ENCODE measurements around the gene MRAP. TPM values are rescaled to one million over a fixed set of nuclear protein-coding genes. Genes with fewer than 3 reads are reported as not detected.

Gene MRAP
- polyA plus RNA-seq, 3 donors, result not detected

- H3K4me3 Mint-ChIP-seq, result no peak overlapping the region
- Histone ChIP-seq H3K27ac (ENCODE audit: low read depth in 1 of 2, low read length in 2 of 2) (no peak overlapping the region), H2AFZ (ENCODE audit: insufficient read depth, low read depth, low read length, poor library complexity, severe bottlenecking) (no peak overlapping the region), H3K9me3 (replicated peaks in 1 of 2; ENCODE audit: control insufficient read depth in 1 of 2, insufficient read depth in 1 of 2, low read length in 2 of 2) (no peaks in the 10 kb centered on the region), H3K4me3 (replicated peaks in 1 of 3; ENCODE audit: low read depth in 2 of 3, low read length in 3 of 3) (no peak overlapping the region), H3K9ac (ENCODE audit: insufficient read depth, low read length, poor library complexity, severe bottlenecking) (no peak overlapping the region), H3K4me1 (ENCODE audit: control insufficient read depth in 1 of 2, insufficient read depth in 2 of 2, low read length in 2 of 2) (no peaks in the 10 kb centered on the region), H4K20me1 (ENCODE audit: insufficient read depth, low read length) (no peaks in the 10 kb centered on the region), H3K79me2 (ENCODE audit: insufficient read depth, low read length) (no peaks in the 10 kb centered on the region), H3K27me3 (ENCODE audit: control insufficient read depth in 2 of 2, insufficient read depth in 2 of 2, low read length in 2 of 2) (no peaks in the 10 kb centered on the region), H3K4me2 (replicated peaks; ENCODE audit: extremely low read depth, low read length, poor library complexity, severe bottlenecking) (no peak overlapping the region), H3K36me3 (replicated peaks in 1 of 2; ENCODE audit: control insufficient read depth in 1 of 2, insufficient read depth in 2 of 2, low read length in 2 of 2) (peaks cover 28 to 47% of the 10 kb centered on the region in 2 donors)
- H3K27ac Mint-ChIP-seq, result peak overlapping the region in 1 of 7 donors; percentile 37
- TF ChIP-seq CTCF (IDR thresholded peaks at IDR 0.05), result no peak
- peaks cover 38 to 46% of the 10 kb centered on the region in 2 donors for H3K36me3 Mint-ChIP-seq
- no peaks in the 10 kb centered on the region for H3K27me3 Mint-ChIP-seq (ENCODE audit: low read depth in 3 of 3)
- DNase-seq, result no peak
- 96% methylated on average over 9 of the region's 9 CpGs for WGBS (ENCODE audit: insufficient coverage)
- no peaks in the 10 kb centered on the region for H3K4me1 Mint-ChIP-seq
- H3K9me3 Mint-ChIP-seq, result peaks cover 0 to 2% (median 0%) of the 10 kb centered on the region in 7 donors
- intact Hi-C loops (cut with micrococcal nuclease), result no loop called here
These were observed 13.0 kb downstream of the MRAP start for GRCh38 chr21:32311621-32312020.

DNA sequence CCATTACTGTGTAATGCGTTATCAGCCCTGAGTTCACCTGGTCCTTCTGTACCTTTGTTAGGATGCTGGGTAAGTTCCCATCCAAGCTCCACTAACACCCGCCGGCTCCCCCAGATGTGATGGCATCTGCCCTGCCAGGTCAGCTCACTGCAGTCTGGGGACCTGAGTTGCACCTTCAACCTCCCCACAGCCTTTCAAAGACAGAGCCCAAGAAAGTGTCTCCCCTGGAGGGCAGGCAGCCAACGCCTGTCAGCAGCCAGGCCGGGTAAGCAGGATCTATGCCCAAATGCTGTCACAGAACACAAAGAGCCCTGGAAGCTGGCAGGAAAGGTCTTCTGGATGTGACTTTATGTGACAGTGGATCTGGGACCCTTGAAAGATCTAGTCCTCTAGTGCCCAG is 13.7 kb downstream of the MRAP start:
- Histone ChIP-seq H3K79me2 (ENCODE audit: insufficient read depth, low read length) (no peaks in the 10 kb centered on the region), H3K36me3 (replicated peaks in 1 of 2; ENCODE audit: control insufficient read depth in 1 of 2, insufficient read depth in 2 of 2, low read length in 2 of 2) (peaks cover 35 to 54% of the 10 kb centered on the region in 2 donors), H3K27ac (ENCODE audit: low read depth in 1 of 2, low read length in 2 of 2) (no peak overlapping the region), H3K9me3 (replicated peaks in 1 of 2; ENCODE audit: control insufficient read depth in 1 of 2, insufficient read depth in 1 of 2, low read length in 2 of 2) (no peaks in the 10 kb centered on the region), H3K4me1 (ENCODE audit: control insufficient read depth in 1 of 2, insufficient read depth in 2 of 2, low read length in 2 of 2) (no peaks in the 10 kb centered on the region), H4K20me1 (ENCODE audit: insufficient read depth, low read length) (no peaks in the 10 kb centered on the region), H3K27me3 (ENCODE audit: control insufficient read depth in 2 of 2, insufficient read depth in 2 of 2, low read length in 2 of 2) (no peaks in the 10 kb centered on the region), H3K4me2 (replicated peaks; ENCODE audit: extremely low read depth, low read length, poor library complexity, severe bottlenecking) (no peak overlapping the region), H2AFZ (ENCODE audit: insufficient read depth, low read depth, low read length, poor library complexity, severe bottlenecking) (no peak overlapping the region), H3K9ac (ENCODE audit: insufficient read depth, low read length, poor library complexity, severe bottlenecking) (no peak overlapping the region), H3K4me3 (replicated peaks in 1 of 3; ENCODE audit: low read depth in 2 of 3, low read length in 3 of 3) (no peak overlapping the region)
- no peak for DNase-seq
- Mint-ChIP-seq H3K27me3 (ENCODE audit: low read depth in 3 of 3) (no peaks in the 10 kb centered on the region), H3K4me1 (no peaks in the 10 kb centered on the region), H3K27ac (peak overlapping the region in 2 of 7 donors; percentile 33 to 47), H3K9me3 (peaks cover 0 to 2% (median 0%) of the 10 kb centered on the region in 7 donors), H3K36me3 (peaks cover 44 to 53% of the 10 kb centered on the region in 2 donors), H3K4me3 (no peak overlapping the region)
- no peak for TF ChIP-seq CTCF (IDR thresholded peaks at IDR 0.05)
- 100% methylated on average over 4 of the region's 5 CpGs for WGBS (ENCODE audit: insufficient coverage)
- intact Hi-C loops (cut with micrococcal nuclease), result no loop called here

All from CD14-positive monocyte (primary cell).